Activated CD4-positive, alpha-beta T cell treated with anti-CD3 and anti-CD28 coated beads, Interleukin-2, amount 50 U/mL, for 16 hours (primary cell): Measurements from ENCODE around the gene RUNX2.
A peak's percentile ranks its signal among the peaks of the same experiment; 100 is the strongest.

ENCODE experiments used
- DNase-seq: peaks from one replicate; pipeline ENCODE4 v3.0.0-alpha.2; 2020

RUNX2 gene

DNA sequence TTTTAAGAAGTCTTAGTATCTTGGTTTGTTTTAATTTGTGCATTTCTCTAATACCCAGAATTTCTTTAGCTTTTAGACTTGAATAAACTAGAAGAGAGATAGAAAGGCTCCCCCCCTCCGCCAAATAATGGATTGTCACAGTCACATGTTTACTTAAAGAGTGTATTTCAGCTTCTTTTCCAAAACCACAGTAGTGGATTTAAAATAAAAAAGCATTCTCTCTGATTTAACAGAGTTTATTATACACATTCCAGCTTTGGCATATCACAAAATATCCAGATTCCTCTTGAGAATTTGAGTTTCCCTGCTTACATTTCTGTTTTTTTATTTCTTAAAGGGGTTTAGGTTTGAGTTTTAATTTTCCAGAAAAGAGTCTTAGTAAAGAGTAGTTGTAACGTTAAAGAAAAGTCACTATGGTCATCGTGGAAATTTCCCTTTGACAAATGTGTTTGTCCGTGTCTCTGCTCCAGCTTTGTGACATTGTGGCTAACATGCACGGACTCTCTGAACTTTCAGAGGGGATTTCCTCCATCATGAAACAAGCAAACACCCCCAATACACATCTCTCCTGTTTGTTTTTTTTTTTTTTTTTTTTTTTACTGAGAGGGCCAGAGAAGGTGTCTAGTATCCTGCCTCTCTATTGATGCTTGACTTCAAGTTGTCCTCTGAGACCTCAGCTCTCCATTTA lies 163.1 kb downstream of the RUNX2 start:
- DNase-seq = no peak

- DNase-seq = no peak
These were observed 163.7 kb downstream of the RUNX2 start for GRCh38 chr6:45491874-45492273.

GRCh38 chr6:45493761-45494160 lies 165.6 kb downstream of the RUNX2 start:
- no peak for DNase-seq

DNA sequence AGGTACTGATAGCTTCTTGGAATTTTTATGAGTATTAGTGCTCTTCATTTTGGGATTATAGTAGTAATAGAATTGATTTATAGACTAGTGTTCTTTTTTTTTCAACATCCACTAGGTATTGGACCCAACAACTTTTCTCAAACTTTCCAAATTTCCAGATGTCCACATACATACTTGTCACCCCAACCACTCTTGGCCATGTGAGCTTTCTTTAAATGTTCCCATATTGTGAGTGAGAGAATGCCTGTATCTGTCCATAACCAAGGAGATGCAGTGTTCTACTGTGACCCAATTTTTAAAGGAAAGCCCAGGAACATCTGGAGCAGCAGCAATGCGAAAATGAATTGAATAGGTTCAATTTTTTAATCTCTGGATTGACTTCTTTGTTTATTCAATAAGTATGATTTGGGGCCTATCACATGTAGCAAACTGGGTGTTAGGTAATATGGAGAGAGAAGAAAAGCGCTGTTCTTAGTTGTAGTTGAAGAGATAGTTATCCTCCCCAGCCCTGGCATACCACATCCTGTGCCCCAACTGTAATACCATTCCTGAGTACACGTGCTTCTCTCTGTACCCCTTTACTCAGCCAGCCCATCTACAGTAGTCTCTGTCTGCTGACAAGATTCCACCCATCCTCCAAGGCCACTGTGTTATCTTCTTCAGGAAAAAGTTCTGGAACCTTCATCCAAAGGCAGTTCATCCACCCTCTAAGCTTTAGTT lies 166.4 kb downstream of the RUNX2 start:
- peak; percentile 71 for DNase-seq

DNA sequence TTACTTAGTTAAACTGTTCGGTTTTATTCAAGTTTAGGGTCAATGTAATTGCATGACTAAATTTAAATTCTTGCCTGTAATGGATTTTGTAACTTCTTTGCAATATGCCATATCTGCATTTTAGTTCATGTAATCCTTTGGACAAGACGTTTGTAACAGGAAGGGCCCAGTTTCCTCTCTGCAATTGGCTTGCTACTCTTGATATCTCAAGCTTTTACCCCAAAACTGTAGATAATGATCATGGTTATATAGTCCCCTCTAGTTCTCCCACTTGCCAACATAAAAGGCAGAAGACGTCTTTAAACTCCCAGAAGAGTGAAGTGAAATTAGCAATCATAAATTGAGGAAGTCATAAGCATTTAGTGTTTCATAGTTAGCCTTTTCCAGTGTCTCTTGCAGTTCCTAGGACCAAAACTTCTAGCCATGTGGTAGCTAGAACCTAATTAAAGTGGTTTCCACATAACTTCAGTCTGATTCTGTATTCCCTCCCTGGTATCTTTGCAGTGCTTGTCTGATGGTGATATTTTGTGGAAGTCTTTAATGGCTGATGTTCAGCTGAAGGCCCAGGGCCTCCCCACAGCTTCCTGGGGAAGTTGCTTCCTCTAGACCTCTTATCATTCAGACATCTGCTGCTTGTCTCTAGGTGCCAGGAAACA lies 167.4 kb downstream of the RUNX2 start:
- DNase-seq = peak; percentile 46

DNA sequence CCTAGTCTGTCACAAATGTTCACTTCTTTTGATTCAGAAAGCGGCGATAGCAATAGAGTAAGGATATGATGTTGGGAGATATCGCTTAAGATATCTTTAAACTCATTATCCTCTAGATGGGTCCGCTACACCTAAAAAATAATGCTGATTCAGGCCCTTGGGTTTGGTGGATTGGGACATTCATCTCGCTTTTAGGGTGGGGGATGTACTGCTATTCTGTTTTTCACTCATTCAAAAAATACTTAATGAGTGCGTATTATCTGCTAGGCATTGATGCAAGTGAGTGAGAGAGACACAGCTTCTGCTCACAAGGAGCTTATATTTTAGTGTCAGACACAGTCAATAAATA lies 167.9 kb downstream of the RUNX2 start:
- no peak for DNase-seq

- DNase-seq = no peak
These were observed 170.5 kb downstream of the RUNX2 start for GRCh38 chr6:45498591-45498990.

DNA sequence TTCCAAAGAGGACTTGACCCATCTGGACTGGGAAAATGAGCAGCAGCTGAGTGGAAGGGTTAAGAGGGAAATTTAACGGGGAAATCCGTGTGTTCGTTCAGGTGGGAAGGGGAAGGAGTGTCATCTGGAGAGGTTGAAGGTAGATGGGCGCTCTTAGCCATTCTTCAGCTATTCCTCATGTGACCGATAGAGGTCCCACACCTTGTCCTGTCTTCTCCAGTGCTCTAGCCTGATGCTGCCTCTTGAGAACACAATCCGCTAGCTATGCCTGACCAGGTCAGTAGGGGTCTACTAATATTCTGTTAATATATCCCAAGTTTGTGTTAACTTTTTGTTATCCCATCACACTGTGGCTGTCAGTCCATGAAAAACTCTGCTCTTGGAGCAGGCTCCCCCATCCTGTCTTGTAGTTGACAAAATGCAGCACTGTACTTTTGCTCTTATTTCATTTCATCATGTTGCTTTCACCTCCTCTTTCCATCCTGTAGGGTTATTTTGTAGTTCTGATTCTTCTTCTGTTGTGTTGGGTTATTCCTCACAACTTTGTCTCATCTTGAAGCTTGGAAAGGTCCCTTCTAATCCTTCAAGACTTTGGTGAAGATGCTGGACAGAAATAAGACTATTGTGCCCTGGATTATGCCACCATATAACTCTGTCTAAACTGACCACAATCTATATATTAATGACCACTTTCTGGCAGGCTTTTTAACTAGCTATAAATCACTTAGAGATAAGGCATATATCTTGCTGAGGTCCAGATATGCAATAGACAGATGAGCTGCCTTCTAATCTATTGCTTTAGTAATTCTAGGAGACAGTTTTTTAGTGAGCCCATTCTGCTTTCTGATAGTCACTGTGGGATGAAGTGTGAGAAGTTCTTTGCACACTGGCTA lies 173.0 kb downstream of the RUNX2 start:
- DNase-seq = no peak

GRCh38 chr6:45502456-45502855 lies 174.3 kb downstream of the RUNX2 start:
- DNase-seq = no peak

DNA sequence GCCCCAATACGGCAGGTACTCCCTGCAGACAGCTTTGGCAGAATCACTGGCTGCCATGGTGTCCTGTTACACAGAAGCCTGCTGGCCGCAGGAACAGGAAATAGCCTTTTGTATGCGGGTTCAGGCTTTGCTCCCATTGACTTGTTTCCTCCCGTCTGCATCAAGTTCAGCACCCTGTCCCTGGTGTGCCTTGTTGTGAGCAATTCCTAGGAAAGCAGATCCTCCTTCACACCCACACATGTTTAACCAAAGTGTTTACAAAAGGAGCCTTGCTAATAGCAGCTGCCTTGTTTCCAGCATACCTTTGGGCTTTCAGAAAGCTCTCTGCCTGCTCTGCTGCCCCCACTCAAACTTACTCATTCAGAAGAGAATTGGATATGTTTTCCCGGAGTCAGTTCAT lies 176.8 kb downstream of the RUNX2 start:
- DNase-seq = no peak

DNA sequence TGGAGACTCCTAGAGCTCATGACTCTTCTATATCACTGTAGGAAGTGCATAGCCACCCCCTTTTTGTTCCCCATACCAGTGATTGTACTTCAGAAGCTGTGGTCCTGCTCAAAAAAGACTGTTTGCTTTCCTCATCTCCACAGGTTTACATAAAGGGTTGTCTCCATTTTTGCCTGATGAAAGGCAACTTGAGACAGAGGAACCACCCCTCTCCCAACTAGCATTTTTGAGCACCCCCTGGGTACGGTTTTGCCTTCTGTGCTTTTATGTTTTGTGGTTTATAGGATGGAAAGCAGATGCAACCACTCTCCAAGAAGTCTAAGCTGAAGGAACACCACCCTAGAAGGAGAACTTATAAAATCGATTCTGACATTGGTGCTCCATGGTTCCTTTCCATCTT lies 177.3 kb downstream of the RUNX2 start:
- DNase-seq = no peak

GRCh38 chr6:45507186-45507585 lies 179.1 kb downstream of the RUNX2 start:
- DNase-seq = no peak

GRCh38 chr6:45509426-45509825 lies 181.3 kb downstream of the RUNX2 start:
- DNase-seq = no peak

DNA sequence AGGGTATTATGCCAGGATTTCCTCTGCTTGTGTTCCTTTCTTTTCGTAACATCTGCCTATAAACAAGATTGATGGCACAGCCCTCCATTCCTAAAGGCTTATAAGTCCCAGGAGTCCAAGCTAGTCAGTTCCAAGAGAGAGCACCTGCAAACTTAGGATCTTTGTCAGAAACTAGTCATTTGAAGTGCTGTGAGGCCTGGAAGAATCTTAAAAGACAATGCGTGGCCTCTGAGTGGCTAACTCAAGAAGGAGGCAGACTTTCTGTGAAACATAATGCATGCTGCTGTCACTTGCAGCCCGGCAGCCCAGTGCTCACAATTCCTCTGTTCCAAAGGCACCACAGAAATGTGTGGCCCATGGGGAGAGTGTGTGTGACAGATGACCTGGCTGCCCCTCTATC lies 184.6 kb downstream of the RUNX2 start:
- DNase-seq = no peak

GRCh38 chr6:45513213-45513618 lies 185.1 kb downstream of the RUNX2 start:
- DNase-seq = no peak

GRCh38 chr6:45513843-45514242 lies 185.7 kb downstream of the RUNX2 start:
- no peak for DNase-seq

- no peak for DNase-seq
These were observed 186.5 kb downstream of the RUNX2 start for GRCh38 chr6:45514454-45515230.

DNA sequence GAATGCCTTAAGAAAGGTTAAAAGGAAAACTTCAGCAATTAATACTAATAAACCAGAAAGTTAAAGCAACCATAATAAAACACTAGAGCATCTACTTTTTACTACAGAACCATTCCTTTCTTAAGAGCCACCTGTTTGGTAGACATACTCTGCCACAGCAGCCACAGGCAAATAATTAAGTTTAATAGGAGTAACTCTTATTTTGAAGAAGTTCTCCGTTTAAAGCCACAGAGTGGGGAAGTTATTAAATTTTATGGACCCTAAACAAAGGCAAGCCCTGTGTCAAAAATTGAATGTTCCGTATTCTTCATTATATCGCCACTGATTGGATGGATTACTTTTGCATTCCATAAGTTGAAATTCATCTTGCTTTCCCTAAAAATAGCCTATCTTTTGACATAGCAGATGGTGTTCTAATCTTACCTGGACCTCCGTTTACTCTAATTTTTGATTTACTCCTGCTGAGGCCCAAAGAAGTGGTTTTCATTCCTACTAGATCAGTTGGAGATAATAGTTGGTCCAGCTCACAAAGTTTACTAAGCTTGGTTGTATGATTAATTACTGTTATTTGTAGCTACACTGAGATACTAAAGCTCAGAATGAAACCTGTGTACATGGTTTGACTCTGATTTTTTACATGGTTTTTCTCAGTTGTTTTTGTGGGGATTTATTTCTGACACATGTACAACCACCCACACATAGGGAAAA lies 190.0 kb downstream of the RUNX2 start:
- DNase-seq = no peak

DNA sequence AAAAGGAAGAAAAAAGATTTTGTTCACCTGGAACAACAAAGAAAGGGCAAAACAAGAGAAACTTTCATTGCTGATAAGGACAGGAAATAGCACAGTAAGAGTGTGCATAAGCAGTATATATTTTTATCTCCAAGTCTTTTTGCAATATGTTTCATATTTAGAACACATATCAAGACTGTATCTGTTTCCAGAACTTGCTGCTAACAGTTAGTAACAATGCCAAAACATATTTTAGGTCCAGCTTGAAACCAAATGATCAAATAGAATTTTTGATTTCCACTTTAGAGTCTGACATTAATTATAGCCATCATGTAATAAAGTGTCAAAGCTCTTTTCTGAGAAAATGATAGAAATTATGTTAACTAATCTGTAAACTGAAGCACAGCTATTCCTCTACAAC lies 193.1 kb downstream of the RUNX2 start:
- DNase-seq = no peak

GRCh38 chr6:45522486-45522885 lies 194.4 kb downstream of the RUNX2 start:
- no peak for DNase-seq

- DNase-seq = no peak
These were observed 199.1 kb downstream of the RUNX2 start for GRCh38 chr6:45527210-45527609.
